ENCODE results near the gene GADD45GIP1. TPM values are rescaled to one million over a fixed set of nuclear protein-coding genes. Genes with fewer than 3 reads are reported as not detected.
A peak's percentile ranks its signal among the peaks of the same experiment; 100 is the strongest.

Gene GADD45GIP1
- total RNA-seq, 4 donors from 2014 or later, result 41.4 to 68.8 (median 53.5) TPM

DNA sequence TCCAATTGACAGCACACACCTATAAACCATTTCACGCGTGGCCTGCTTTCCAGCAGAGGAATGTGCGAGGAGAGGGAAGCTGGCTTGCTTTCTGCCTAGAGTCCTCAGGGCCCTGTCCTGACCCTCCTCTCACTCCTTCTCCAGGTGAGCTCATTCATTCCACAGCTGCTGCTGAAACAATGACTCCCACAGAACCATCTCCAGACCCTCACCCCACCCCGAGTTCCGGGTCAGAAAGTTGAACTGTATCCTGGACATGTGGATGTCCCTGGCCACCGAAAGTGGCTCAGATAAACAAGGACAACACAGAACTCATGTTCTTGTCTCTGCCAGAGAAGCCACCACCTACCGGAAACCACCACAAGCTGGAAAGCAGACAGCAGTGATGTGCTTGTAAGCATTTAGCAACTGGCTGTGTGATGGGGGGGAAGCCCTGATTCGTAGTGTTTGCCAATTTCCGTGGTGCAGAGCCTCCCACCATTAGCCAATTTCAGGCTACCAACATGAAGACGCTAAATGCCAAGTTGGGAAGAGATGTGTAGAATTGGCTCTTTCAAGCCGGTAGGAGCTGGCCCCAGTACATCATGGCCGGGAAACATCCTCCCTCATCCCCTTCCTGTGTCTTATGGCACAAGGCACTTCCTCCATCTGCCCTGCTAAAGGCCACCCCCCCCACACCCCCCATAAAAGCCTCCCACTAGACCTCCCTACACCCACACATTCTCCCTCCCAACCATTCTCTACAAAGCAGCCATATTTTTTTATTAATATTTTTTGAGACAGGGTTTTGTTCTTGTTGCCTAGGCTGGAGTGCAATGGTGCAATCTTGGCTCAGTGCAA is 43.0 kb downstream of the GADD45GIP1 start:
- peak in 1 of 2 donors; percentile 9 for TF ChIP-seq EP300 (IDR thresholded peaks at IDR 0.05)
- TF ChIP-seq, protein P1, sequence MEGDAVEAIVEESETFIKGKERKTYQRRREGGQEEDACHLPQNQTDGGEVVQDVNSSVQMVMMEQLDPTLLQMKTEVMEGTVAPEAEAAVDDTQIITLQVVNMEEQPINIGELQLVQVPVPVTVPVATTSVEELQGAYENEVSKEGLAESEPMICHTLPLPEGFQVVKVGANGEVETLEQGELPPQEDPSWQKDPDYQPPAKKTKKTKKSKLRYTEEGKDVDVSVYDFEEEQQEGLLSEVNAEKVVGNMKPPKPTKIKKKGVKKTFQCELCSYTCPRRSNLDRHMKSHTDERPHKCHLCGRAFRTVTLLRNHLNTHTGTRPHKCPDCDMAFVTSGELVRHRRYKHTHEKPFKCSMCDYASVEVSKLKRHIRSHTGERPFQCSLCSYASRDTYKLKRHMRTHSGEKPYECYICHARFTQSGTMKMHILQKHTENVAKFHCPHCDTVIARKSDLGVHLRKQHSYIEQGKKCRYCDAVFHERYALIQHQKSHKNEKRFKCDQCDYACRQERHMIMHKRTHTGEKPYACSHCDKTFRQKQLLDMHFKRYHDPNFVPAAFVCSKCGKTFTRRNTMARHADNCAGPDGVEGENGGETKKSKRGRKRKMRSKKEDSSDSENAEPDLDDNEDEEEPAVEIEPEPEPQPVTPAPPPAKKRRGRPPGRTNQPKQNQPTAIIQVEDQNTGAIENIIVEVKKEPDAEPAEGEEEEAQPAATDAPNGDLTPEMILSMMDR (IDR thresholded peaks at IDR 0.05), result no peak
- Histone ChIP-seq H3K9me3 (no peaks in the 10 kb centered on the region), H3K4me3 (peak overlapping the region in 1 of 4 donors; percentile 7), H3K4me1 (peaks cover 0 to 32% (median 19%) of the 10 kb centered on the region in 4 donors), H3K27me3 (no peaks in the 10 kb centered on the region), H3K27ac (peak overlapping the region; percentile 30 to 86 (median 78)), H3K36me3 (no peaks in the 10 kb centered on the region)
- peak in 1 of 2 donors; percentile 39 for DNase-seq (ENCODE audit: low spot score in 2 of 2)
- WGBS, 2 donors, result 52 to 63% methylated on average over 12 of the region's 12 CpGs

DNA sequence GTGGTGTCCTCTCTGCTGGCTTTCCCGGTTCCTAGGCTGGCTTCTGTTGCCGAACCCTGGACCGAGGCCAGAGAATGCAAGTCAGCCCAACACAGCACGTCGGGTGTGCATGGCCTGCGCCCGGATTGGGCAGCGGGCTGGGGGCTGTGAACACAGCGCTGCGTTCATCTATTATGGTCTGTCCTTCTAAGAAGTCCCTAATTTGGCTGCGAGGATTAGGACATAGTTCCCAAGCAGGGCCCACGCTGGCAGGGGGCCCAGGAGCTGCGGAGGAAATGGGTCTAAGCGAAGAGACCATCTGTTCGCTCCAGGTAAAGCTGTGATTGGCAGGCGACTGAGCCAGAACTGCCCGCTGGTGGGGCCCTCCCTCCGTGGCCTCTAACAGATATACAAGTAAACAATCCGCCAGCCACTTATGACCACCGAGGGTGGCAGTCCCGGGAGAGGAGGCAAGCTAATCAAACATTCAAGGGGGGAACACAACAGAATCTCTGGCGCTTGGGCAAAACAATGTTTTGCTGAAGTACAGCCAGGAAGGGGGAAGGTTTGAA is 43.9 kb downstream of the GADD45GIP1 start:
- WGBS, 2 donors, result 0 to 5% methylated on average over 18 to 22 of the region's 22 CpGs
- no peaks in the 10 kb centered on the region for H3K36me3 ChIP-seq
- peaks cover 0 to 25% (median 16%) of the 10 kb centered on the region in 4 donors for H3K4me1 ChIP-seq
- H3K27ac ChIP-seq, result peak overlapping the region; percentile 30 to 86 (median 78)
- H3K4me3 ChIP-seq, result peak overlapping the region in 2 of 4 donors; percentile 7 to 25
- no peaks in the 10 kb centered on the region for H3K27me3 ChIP-seq
- TF ChIP-seq EP300 (IDR thresholded peaks at IDR 0.05), result peak in 1 of 2 donors; percentile 57
- TF ChIP-seq, protein P1 (IDR thresholded peaks at IDR 0.05), result no peak
- H3K9me3 ChIP-seq, result no peaks in the 10 kb centered on the region
- peak; percentile 63 to 68 for DNase-seq (ENCODE audit: low spot score in 2 of 2)

DNA sequence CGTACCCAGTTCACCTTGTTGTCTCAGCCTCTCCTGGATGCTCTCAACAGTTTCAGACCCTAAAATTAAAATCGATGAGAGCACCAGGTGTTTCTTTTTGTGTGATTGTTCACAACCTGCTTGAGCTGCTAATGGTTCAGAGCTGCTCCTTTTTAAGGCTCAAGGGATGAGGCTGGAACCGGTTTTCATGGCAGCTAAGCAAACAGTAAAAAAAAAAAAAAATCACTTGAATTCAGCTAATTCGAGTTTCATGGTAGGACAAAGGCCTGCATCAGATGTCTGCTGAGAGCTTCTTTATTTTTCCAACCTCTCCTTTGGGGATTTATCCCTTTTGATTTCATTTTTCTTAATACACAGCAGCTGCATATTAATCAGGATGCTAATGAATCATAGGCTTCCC is 44.5 kb downstream of the GADD45GIP1 start:
- no peak for DNase-seq (ENCODE audit: low spot score in 2 of 2)
- Histone ChIP-seq H3K36me3 (no peaks in the 10 kb centered on the region), H3K4me3 (peak overlapping the region in 2 of 4 donors; percentile 7 to 25), H3K27ac (peak overlapping the region; percentile 30 to 86 (median 78)), H3K4me1 (peaks cover 0 to 25% (median 16%) of the 10 kb centered on the region in 4 donors), H3K9me3 (no peaks in the 10 kb centered on the region), H3K27me3 (no peaks in the 10 kb centered on the region)
- TF ChIP-seq, protein P1 (IDR thresholded peaks at IDR 0.05), result no peak
- TF ChIP-seq POLR2A (IDR thresholded peaks at IDR 0.05) (no peak), EP300 (IDR thresholded peaks at IDR 0.05) (no peak)
- WGBS, 2 donors, result 26 to 35% methylated on average over 4 of the region's 4 CpGs

DNA sequence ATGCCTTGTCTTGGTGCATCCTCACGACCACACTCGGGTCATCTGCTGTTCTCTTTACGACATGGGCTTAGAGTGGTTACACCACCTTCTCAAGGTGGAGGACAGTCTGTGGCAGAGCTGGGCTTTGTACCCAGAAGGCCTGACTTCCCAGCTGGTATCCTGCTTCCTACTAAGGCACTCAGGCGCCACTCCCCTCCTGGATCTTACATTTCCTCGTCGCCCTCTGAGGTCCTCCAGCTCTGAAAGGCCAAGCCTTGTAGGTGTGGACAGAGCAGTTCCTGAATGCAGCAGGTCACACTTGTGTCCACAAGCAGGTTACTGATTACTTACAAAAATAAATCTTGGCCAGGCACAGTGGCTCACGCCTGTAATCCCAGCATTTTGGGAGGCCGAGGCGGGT is 49.9 kb downstream of the GADD45GIP1 start:
- WGBS, 2 donors, result 80 to 86% methylated on average over 9 of the region's 9 CpGs
- TF ChIP-seq, protein P1 (IDR thresholded peaks at IDR 0.05), result no peak
- TF ChIP-seq POLR2A (IDR thresholded peaks at IDR 0.05), result no peak
- TF ChIP-seq EP300 (IDR thresholded peaks at IDR 0.05), result no peak

More for the DNA sequence above, 49.9 kb downstream of the GADD45GIP1 start:
- H3K9me3 ChIP-seq, result no peaks in the 10 kb centered on the region
- no peak overlapping the region for H3K27ac ChIP-seq
- peaks cover 0 to 5% (median under 1%) of the 10 kb centered on the region in 4 donors for H3K4me1 ChIP-seq
- no peaks in the 10 kb centered on the region for H3K27me3 ChIP-seq
- H3K4me3 ChIP-seq, result no peak overlapping the region
- H3K36me3 ChIP-seq, result peaks cover 0 to 27% (median 4%) of the 10 kb centered on the region in 3 donors
- DNase-seq (ENCODE audit: low spot score in 2 of 2), result no peak

Small RNA genes within 50 kb of the gene (small RNA-seq; reads per million reads assigned to genes)
- gene MIR5695, result not detected
- gene MIR6515, result not detected

Other genes with a start within 250 kb of the GADD45GIP1 start
- gene TNPO2, start 233.3 kb downstream of the GADD45GIP1 start, total RNA-seq, result 100 to 1,000 TPM in 1 of 4 donors, 10 to 100 TPM in 3; 56.1 to 120 (median 77.6) TPM
- gene TRIR, start 222.5 kb downstream of the GADD45GIP1 start, total RNA-seq, result 100 to 1,000 TPM; 328 to 649 (median 501) TPM
- 10 to 100 TPM; 22.6 to 40.4 (median 36.3) TPM for gene GET3, start 219.7 kb downstream of the GADD45GIP1 start, total RNA-seq
- gene BEST2, start 205.4 kb downstream of the GADD45GIP1 start, total RNA-seq, result under 1 TPM in 1 of 4 donors, not detected in 3; 0.21 TPM
- 100 to 1,000 TPM in 1 of 4 donors, 10 to 100 TPM in 3; 27.3 to 109 (median 50.2) TPM for gene HOOK2, start 181.7 kb downstream of the GADD45GIP1 start, total RNA-seq
- 100 to 1,000 TPM; 421 to 676 (median 613) TPM for gene JUNB, start 165.7 kb downstream of the GADD45GIP1 start, total RNA-seq
- 100 to 1,000 TPM; 129 to 182 (median 163) TPM for gene PRDX2, start 155.4 kb downstream of the GADD45GIP1 start, total RNA-seq
- gene THSD8, start 155.2 kb downstream of the GADD45GIP1 start, total RNA-seq, result 1 to 10 TPM in 1 of 4 donors, not detected in 3; 4.8 TPM
- gene RNASEH2A, start 150.6 kb downstream of the GADD45GIP1 start, total RNA-seq, result 1 to 10 TPM; 5.4 to 8.6 (median 6.7) TPM
- not detected for gene RTBDN, start 122.6 kb downstream of the GADD45GIP1 start, total RNA-seq
- gene MAST1, start 118.7 kb downstream of the GADD45GIP1 start, total RNA-seq, result not detected
- 10 to 100 TPM; 38.1 to 59.0 (median 44.2) TPM for gene DNASE2, start 75.8 kb downstream of the GADD45GIP1 start, total RNA-seq
- gene KLF1, start 70.0 kb downstream of the GADD45GIP1 start, total RNA-seq, result not detected
- gene GCDH, start 66.1 kb downstream of the GADD45GIP1 start, total RNA-seq, result 10 to 100 TPM; 50.4 to 68.0 (median 64.6) TPM
- gene SYCE2, start 37.9 kb downstream of the GADD45GIP1 start, total RNA-seq, result not detected
- 10 to 100 TPM; 22.7 to 44.7 (median 32.2) TPM for gene FARSA, start 23.5 kb downstream of the GADD45GIP1 start, total RNA-seq
- 100 to 1,000 TPM; 173 to 398 (median 313) TPM for gene CALR, start 18.6 kb downstream of the GADD45GIP1 start, total RNA-seq
- gene RAD23A, start 11.4 kb downstream of the GADD45GIP1 start, total RNA-seq, result 100 to 1,000 TPM in 3 of 4 donors, 10 to 100 TPM in 1; 89.2 to 111 (median 108) TPM
- gene DAND5, start 12.4 kb upstream of the GADD45GIP1 start, total RNA-seq, result not detected
- gene NFIX, start 38.3 kb upstream of the GADD45GIP1 start, total RNA-seq, result 10 to 100 TPM; 39.8 to 55.8 (median 48.2) TPM
- 10 to 100 TPM; 21.1 to 43.5 (median 25.8) TPM for gene LYL1, start 145.6 kb upstream of the GADD45GIP1 start, total RNA-seq
- 10 to 100 TPM; 38.4 to 92.7 (median 49.2) TPM for gene TRMT1, start 159.5 kb upstream of the GADD45GIP1 start, total RNA-seq
- gene NACC1, start 161.0 kb upstream of the GADD45GIP1 start, total RNA-seq, result 10 to 100 TPM; 15.3 to 37.1 (median 25.8) TPM
- 100 to 1,000 TPM in 1 of 4 donors, 10 to 100 TPM in 3; 58.6 to 145 (median 86.6) TPM for gene STX10, start 193.2 kb upstream of the GADD45GIP1 start, total RNA-seq
- 10 to 100 TPM; 37.3 to 77.4 (median 58.3) TPM for gene IER2, start 193.2 kb upstream of the GADD45GIP1 start, total RNA-seq